GM12878 (cell line): ENCODE data around the gene ATN1. TPM values are rescaled to one million over a fixed set of nuclear protein-coding genes. Genes with fewer than 3 reads are reported as not detected.

Experiments used
- BCL11A ChIP-seq: IDR thresholded peaks from 2 replicates; pipeline ENCODE4 v1.6.1; 2011; ENCODE audit warnings: low read depth, low read length
- BMI1 ChIP-seq: fragments of 450-650 bp; IDR thresholded peaks from 2 replicates; pipeline ENCODE4 v1.6.1; 2016; ENCODE audit warnings: mild to moderate bottlenecking, moderate library complexity, borderline replicate concordance
- CHD1 ChIP-seq: IDR thresholded peaks from 2 replicates; pipeline ENCODE4 v1.6.1; 2012; ENCODE audit warnings: low read depth, low read length, improper control_type of control experiment
- EP300 ChIP-seq, 2 experiments: fragments of 150-350 bp in 1 of 2; IDR thresholded peaks; 2 replicates each; pipeline ENCODE4 v1.6.1; 2011 to 2012; ENCODE audit warnings: low read depth in 2 of 2, low read length in 2 of 2, borderline replicate concordance in 1 of 2, improper control_type of control experiment in 1 of 2, inconsistent platforms in 1 of 2; ENCODE audit not compliant: control insufficient read depth in 1 of 2
- ETV6 ChIP-seq, 2 experiments: fragments of 450-650 bp in 1 of 2; IDR thresholded peaks in 1 of 2; conservative IDR thresholded peaks in 1 of 2; 2 replicates each; pipeline ENCODE4 v1.6.1; 2014; ENCODE audit warnings: antibody characterized with exemption in 1 of 2, borderline replicate concordance in 1 of 2, low read depth in 1 of 2, mild to moderate bottlenecking in 1 of 2, moderate library complexity in 1 of 2
- IKZF2 ChIP-seq, 2 experiments: fragments of 450-650 bp; IDR thresholded peaks; 2 replicates each; pipeline ENCODE4 v1.6.1; 2017; ENCODE audit warnings: mild to moderate bottlenecking in 2 of 2, moderate library complexity in 2 of 2
- MEF2A ChIP-seq: IDR thresholded peaks from 2 replicates; pipeline ENCODE4 v1.6.1; 2011; ENCODE audit warnings: low read depth, mild to moderate bottlenecking, low read length, moderate library complexity; ENCODE audit not compliant: insufficient read depth
- NFIC ChIP-seq: IDR thresholded peaks from 2 replicates; pipeline ENCODE4 v1.6.1; 2012; ENCODE audit warnings: low read depth, mild to moderate bottlenecking, inconsistent platforms, low read length, moderate library complexity
- POLR2AphosphoS5 ChIP-seq: IDR thresholded peaks from 2 replicates; pipeline ENCODE4 v1.6.1; 2011; ENCODE audit warnings: mild to moderate bottlenecking, low read length, inconsistent platforms
- POU2F2 ChIP-seq: IDR thresholded peaks from 3 replicates; pipeline ENCODE4 v1.6.1; 2011; ENCODE audit warnings: low read depth, mild to moderate bottlenecking, low read length, borderline replicate concordance
- SPI1 ChIP-seq: IDR thresholded peaks from 2 replicates; pipeline ENCODE4 v1.6.1; 2011; ENCODE audit warnings: low read depth, mild to moderate bottlenecking, low read length, moderate library complexity, borderline replicate concordance; ENCODE audit not compliant: insufficient read depth
- SRF ChIP-seq, 2 experiments: IDR thresholded peaks; 2 replicates each; pipeline ENCODE4 v1.6.1; 2011; ENCODE audit warnings: low read depth in 2 of 2, low read length in 2 of 2, mild to moderate bottlenecking in 1 of 2, moderate library complexity in 1 of 2
- STAT3 ChIP-seq: IDR thresholded peaks from 2 replicates; pipeline ENCODE4 v1.6.1; 2011; ENCODE audit warnings: low read depth, low read length, improper control_type of control experiment
- ZNF207 ChIP-seq: fragments of 450-650 bp; IDR thresholded peaks from 2 replicates; pipeline ENCODE4 v1.6.1; 2014; ENCODE audit warnings: antibody characterized with exemption, mild to moderate bottlenecking, borderline replicate concordance
- ZNF217 ChIP-seq: fragments of 450-650 bp; IDR thresholded peaks from 2 replicates; pipeline ENCODE4 v1.6.1; 2017; ENCODE audit warnings: antibody characterized with exemption, mild to moderate bottlenecking
- polyA plus RNA-seq, 11 experiments: library from polyadenylated mRNA; depleted of rRNA in 4 of 11; unstranded in 6 of 11; stranded (reverse) in 5 of 11; fragments of >200 nt; fragmentation: Nextera tagmentation in 4 of 11; fragmentation: Illumina TruSeq in 1 of 11; extraction: Ambion mirVana in 4 of 11; extraction: Trizol in 1 of 11; gene quantifications; 1 replicate in 1 of 11; 2 replicates in 10 of 11; pipeline versions ENCODE4 v1.2.1 to v1.2.3, GENCODE V29; 2011 to 2016; ENCODE audit warnings: inconsistent platforms in 2 of 11, missing spikeins in 2 of 11, low read depth in 1 of 11
- total RNA-seq, 4 experiments: library from RNA; depleted of rRNA in 3 of 4; stranded (reverse); fragments of >200 nt in 3 of 4; fragmentation: Illumina TruSeq in 1 of 4; extraction: Trizol in 1 of 4; gene quantifications; 2 replicates each; pipeline versions ENCODE4 v1.2.1 to v1.2.3, GENCODE V29; 2013 to 2021
- TF ChIP-seq, protein P1 (sequence below): fragments of 450-650 bp; IDR thresholded peaks from 2 replicates; pipeline ENCODE4 v1.6.1; 2016; ENCODE audit warnings: mild to moderate bottlenecking, moderate library complexity, borderline replicate concordance
- TF ChIP-seq, protein P2 (sequence below): fragments of 450-650 bp; IDR thresholded peaks from 2 replicates; pipeline ENCODE4 v1.6.1; 2017; ENCODE audit warnings: mild to moderate bottlenecking, moderate library complexity
- TF ChIP-seq, protein P3 (sequence below): fragments of 450-650 bp; IDR thresholded peaks from 2 replicates; pipeline ENCODE4 v1.6.1; 2016; ENCODE audit warnings: mild to moderate bottlenecking

The ATN1 gene
- total and polyA plus RNA-seq, 10 of the 15 experiments (the other 5 are each of a cell fraction or from before 2014, with no cell fraction given), result 0.08 to 44.5 (median 5.0) TPM

DNA sequence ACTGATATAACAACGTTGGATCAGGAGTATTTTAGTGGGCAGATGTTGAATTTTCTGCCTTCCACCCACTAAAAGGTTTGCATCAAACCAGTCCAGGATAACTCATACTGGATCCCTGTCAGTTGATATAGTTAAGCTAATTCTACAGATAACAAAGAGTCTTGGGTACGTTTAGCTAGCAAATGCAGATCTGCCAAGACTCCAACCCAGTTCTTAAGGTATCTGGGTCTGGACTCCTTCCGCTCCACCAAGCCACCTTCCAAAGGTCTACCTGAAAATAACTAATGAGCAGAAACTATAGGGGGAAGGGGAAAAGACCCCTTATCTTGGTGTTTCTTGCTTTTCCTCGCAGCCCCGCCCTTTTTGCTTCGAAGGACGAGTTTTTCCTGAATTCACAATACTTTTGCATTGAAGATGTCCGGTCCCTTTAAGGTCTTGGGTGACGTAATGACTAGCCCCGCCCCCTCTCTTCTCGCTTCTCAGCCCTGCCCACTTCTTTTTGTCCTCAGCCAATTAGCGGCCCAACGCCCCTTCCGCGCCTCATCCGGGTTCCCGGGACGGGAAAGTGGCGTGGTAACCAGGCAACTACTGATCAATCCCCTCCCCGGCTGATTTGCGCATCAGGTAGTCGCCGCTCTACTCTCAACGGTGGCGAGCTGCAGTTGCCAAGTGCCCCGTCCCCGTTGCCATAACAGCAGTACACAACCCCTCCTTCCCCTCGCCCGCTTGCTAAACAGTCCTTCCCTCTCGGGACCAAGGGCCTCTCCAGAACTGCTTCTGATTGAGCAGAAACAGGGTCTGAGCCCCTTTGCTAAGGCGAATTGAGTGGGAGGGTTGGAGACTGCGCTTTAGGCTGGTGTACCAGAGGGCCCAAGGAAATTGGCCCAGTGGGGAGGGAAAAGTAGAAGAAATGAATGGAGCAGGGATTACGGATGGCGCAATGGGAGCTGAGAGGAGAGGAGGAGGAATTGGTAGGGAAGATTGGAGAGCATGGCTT, 23.2 kb upstream of the ATN1 start, which contains the start of gene LRRC23 (continued):
- no peak for TF ChIP-seq SPI1
- TF ChIP-seq, protein P1, sequence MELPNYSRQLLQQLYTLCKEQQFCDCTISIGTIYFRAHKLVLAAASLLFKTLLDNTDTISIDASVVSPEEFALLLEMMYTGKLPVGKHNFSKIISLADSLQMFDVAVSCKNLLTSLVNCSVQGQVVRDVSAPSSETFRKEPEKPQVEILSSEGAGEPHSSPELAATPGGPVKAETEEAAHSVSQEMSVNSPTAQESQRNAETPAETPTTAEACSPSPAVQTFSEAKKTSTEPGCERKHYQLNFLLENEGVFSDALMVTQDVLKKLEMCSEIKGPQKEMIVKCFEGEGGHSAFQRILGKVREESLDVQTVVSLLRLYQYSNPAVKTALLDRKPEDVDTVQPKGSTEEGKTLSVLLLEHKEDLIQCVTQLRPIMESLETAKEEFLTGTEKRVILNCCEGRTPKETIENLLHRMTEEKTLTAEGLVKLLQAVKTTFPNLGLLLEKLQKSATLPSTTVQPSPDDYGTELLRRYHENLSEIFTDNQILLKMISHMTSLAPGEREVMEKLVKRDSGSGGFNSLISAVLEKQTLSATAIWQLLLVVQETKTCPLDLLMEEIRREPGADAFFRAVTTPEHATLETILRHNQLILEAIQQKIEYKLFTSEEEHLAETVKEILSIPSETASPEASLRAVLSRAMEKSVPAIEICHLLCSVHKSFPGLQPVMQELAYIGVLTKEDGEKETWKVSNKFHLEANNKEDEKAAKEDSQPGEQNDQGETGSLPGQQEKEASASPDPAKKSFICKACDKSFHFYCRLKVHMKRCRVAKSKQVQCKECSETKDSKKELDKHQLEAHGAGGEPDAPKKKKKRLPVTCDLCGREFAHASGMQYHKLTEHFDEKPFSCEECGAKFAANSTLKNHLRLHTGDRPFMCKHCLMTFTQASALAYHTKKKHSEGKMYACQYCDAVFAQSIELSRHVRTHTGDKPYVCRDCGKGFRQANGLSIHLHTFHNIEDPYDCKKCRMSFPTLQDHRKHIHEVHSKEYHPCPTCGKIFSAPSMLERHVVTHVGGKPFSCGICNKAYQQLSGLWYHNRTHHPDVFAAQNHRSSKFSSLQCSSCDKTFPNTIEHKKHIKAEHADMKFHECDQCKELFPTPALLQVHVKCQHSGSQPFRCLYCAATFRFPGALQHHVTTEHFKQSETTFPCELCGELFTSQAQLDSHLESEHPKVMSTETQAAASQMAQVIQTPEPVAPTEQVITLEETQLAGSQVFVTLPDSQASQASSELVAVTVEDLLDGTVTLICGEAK, result peak; percentile 53; the same call in 1 of the 2 replicates
- peak in 1 of 2 experiments; percentile 38; a peak in 1 of 4 replicates for TF ChIP-seq EP300 (IDR thresholded peaks at IDR 0.05; ENCODE audit: borderline replicate concordance in 1 of 2, control insufficient read depth in 1 of 2, low read depth in 2 of 2, low read length in 2 of 2)
- 0 out of 4 replicates have a peak, but pooled peaks of 1 of the 2 experiments have one; percentile 2 for TF ChIP-seq SRF (IDR thresholded peaks at IDR 0.05; ENCODE audit: low read depth in 2 of 2, low read length in 2 of 2)
- TF ChIP-seq BMI1, result peak; percentile 92
- TF ChIP-seq IKZF2 (IDR thresholded peaks at IDR 0.05), result no peak; a peak in 1 of 4 replicates
- TF ChIP-seq ZNF207, result no peak; the same call in 1 of the 2 replicates
- no peak for TF ChIP-seq ETV6 (conservative IDR thresholded peaks at IDR 0.05 in 1 of 2, IDR thresholded peaks at IDR 0.05 in 1 of 2; ENCODE audit: borderline replicate concordance in 1 of 2, low read depth in 1 of 2)
- TF ChIP-seq NFIC, result no peak
- TF ChIP-seq, protein P2, sequence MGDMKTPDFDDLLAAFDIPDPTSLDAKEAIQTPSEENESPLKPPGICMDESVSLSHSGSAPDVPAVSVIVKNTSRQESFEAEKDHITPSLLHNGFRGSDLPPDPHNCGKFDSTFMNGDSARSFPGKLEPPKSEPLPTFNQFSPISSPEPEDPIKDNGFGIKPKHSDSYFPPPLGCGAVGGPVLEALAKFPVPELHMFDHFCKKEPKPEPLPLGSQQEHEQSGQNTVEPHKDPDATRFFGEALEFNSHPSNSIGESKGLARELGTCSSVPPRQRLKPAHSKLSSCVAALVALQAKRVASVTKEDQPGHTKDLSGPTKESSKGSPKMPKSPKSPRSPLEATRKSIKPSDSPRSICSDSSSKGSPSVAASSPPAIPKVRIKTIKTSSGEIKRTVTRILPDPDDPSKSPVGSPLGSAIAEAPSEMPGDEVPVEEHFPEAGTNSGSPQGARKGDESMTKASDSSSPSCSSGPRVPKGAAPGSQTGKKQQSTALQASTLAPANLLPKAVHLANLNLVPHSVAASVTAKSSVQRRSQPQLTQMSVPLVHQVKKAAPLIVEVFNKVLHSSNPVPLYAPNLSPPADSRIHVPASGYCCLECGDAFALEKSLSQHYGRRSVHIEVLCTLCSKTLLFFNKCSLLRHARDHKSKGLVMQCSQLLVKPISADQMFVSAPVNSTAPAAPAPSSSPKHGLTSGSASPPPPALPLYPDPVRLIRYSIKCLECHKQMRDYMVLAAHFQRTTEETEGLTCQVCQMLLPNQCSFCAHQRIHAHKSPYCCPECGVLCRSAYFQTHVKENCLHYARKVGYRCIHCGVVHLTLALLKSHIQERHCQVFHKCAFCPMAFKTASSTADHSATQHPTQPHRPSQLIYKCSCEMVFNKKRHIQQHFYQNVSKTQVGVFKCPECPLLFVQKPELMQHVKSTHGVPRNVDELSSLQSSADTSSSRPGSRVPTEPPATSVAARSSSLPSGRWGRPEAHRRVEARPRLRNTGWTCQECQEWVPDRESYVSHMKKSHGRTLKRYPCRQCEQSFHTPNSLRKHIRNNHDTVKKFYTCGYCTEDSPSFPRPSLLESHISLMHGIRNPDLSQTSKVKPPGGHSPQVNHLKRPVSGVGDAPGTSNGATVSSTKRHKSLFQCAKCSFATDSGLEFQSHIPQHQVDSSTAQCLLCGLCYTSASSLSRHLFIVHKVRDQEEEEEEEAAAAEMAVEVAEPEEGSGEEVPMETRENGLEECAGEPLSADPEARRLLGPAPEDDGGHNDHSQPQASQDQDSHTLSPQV, result no peak
- no peak for TF ChIP-seq STAT3
- no peak for TF ChIP-seq MEF2A
- TF ChIP-seq CHD1, result no peak
- TF ChIP-seq BCL11A, result no peak
- TF ChIP-seq POLR2AphosphoS5, result peak; percentile 41; the same call in 1 of the 2 replicates
- no peak for TF ChIP-seq POU2F2
- no peak for TF ChIP-seq ZNF217
- TF ChIP-seq, protein P3, sequence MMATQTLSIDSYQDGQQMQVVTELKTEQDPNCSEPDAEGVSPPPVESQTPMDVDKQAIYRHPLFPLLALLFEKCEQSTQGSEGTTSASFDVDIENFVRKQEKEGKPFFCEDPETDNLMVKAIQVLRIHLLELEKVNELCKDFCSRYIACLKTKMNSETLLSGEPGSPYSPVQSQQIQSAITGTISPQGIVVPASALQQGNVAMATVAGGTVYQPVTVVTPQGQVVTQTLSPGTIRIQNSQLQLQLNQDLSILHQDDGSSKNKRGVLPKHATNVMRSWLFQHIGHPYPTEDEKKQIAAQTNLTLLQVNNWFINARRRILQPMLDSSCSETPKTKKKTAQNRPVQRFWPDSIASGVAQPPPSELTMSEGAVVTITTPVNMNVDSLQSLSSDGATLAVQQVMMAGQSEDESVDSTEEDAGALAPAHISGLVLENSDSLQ, result peak; percentile 74
